Measurements from ENCODE around the gene PPP1R14B.

PPP1R14B gene

DNA sequence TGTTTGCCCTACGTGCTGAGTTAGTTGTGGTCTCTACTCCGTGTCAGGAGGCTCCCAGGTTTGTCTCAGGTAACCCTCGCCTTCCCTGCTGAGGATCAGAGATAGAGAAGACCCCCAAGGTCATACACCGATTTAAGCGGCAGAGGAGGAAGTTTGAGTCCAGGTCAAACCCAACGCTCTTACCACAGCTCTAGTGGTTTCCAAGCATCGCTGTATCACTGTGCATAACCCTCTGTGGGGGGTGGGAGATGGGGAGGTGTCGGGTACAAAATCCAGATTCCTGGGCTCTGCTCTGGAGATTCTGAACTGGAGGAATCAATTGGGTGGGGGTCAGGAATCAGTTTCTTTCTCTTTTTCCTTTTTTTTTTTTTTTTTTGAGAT, 15.8 kb downstream of the PPP1R14B start:
- no peak for DNase-seq (ENCODE audit: low read depth)

DNA sequence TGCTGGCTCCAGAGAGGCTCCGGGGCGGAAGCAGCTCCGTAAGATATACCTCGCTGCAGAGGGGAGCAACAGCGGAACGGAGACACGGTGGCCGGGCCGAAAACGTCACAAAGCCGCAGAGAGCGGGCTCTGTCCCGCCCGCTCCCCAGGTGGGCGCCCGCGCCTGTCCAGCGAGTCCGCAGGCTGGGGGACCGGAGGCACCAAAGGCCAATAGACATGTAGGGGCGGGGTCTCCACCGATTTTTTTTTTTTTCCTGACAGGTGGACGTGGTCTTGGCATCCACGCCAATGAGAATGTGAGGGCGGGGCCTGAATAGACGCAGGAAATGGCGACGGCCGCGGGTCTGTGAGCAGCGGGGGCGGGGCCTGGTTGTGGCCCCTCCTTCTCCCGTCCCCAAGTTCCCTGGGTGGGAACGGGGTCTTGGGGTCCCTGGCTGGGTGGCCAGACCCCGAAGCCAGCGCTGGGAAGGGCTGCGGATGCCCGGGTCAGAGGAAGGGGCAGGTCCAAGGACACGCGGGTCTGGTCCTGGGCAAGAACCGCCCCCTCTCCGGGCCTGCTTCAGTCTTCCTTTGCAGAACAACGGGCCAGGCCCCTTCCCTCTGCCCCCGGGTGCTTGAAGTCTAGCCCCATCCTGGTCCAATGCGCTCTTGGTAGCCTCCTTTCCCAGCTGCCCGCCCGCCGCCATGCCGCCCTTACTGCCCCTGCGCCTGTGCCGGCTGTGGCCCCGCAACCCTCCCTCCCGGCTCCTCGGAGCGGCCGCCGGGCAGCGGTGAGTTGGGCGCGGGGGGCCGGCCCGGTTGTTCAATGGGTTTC, 16.4 kb downstream of the PPP1R14B start, which contains the start of gene DNAJC4:
Gene DNAJC4, plus strand, starts transcription at position 378 of the 814 bp plus-strand sequence. Its CDS starts 307 bp downstream, at position 685.
- peak; percentile 84 for DNase-seq (ENCODE audit: low read depth)

DNA sequence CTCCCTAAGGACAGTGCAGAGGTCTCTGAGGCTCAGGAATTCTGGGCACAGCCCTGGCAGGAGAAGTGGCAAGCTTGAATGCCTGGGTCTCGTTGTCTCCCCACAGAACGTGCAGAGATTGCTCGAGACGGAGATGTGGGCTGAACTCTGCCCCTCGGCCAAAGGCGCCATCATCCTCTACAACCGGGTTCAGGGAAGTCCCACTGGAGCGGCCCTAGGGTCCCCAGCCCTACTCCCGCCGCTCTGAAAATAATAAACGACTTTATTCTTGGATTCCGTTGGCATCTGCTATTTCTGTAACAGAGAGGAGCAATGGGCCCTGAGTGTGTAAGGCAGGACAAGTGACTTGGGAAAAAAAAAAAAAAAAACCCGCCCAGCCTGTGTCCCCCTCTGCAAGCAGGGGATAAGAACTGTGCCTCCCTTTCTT, 17.0 kb downstream of the PPP1R14B start:
- no peak for DNase-seq (ENCODE audit: low read depth)

DNA sequence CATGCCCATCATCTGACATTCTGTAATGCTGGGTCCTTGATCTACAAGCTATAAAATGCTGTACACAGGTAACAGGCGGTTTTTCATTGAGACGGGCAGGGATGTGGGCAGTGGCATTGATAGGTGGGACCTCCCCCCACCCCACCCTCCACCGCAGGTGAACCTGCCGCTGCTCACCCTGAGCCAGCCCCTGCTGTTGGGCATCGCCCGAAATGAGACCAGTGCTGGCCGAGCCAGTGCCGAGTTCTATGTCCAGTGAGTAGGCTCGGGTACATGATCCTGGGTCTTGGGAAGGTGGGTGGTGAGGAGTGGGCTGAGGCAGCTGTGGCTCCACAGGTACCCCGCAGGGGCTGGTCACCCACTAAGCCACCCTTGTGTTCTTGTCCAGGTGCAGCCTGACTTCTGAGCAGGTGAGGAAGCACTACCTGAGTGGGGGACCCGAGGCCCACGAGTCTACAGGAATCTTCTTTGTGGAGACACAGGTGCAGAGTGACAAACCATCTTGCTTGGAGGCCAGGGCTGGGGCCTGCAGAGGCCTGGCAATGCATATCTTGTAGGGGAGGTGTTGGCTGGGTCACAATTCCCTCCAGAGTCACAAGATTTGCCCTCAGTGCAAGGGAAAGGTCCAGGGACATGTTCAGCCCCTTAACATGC, 17.5 kb downstream of the PPP1R14B start:
- DNase-seq (ENCODE audit: low read depth) = no peak

DNA sequence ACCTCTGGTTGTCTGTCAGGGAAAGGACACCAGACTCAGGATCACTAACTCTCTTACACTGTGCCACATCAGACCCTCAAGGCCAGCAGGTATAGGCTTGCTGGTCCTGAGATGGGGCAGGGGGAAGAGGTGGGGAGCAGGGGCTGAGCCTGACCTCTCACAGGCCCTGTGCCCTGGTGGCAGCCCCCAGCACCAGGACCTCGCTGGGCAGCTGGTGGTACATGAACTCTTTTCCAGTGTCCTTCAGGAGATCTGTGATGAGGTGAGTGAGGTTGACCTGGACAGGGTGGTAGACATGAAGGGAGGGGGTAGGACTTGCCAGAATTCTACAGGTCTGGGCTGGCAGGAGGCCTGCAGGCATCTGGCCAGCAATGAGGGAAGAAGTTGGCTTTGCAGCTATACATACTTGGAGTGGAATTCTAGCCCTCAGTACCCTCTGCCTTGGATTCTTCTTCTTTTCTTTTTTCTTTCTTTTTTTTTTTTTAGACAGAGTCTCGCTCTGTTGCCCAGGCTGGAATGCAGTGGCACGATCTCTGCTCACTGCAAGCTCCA, 19.3 kb downstream of the PPP1R14B start:
- DNase-seq (ENCODE audit: low read depth) = no peak

DNA sequence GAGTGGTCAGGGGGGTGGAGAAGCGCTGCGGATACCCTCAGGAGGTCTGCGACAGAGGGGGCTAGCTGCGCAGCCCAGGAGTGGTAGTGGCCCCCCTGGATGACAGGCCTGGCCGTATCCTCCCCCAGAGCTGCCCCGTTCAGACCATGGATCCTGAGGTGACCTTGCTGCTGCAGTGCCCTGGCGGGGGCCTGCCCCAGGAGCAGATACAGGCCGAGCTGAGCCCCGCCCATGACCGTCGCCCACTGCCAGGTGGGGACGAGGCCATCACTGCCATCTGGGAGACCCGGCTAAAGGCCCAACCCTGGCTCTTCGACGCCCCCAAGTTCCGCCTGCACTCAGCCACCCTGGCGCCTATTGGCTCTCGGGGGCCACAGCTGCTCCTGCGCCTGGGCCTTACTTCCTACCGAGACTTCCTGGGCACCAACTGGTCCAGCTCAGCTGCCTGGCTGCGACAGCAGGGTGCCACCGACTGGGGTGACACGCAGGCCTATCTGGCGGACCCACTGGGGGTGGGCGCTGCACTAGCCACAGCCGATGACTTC, 20.2 kb downstream of the PPP1R14B start:
- peak; percentile 29 for DNase-seq (ENCODE audit: low read depth)

DNA sequence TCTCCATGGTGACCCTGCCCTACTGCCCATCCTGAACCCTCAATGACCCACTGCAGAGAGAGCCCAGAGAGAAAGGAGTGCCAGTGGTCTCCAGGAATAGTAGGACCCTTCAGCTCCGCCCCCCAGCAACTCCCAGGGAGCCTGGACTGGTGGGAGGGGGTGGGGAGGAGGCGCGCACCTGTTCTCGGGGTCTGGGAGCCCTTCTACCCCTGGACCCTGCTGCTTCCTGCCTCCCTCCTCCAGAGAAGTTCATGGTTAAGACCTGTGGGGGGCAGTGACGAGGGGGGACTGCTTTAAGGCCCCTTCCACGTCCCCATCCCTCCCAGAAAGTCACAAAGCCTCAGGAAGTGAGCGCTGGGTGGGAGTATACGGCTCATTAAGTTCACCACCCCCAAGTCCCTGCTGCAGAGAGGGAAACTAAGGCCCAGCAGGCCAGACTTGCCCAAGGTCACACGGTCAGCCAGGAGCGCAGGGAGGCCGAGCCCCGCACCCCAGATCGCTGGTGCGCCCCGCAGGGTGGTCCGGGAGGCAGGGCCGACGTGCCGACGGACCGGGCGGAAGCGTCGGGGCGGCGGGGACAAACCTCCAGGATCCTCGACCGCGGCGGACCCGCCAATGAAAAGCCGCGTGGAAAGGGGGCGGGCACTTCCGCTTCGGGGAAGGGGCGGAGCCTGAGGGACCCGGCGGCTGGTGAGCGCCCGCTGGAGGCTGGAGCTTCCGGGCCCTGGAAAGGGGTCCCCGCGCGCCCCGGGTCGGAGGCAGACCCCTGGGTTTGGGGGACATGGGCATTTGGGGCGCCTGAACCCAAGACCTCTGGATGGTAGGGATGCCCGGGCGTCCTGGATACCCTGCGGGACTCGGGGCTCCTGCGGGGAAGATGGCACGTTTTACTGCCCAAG, 20.9 kb downstream of the PPP1R14B start, which contains the start of the genes NUDT22 and TRPT1:
Gene NUDT22, plus strand, starts transcription at position 667 of the 899 bp plus-strand sequence. CDS start 379 bp downstream, outside the sequence.
Gene TRPT1, minus strand, starts transcription at position 579 of the 899 bp plus-strand sequence. Its CDS starts 326 bp downstream, at position 253.
- peak; percentile 88 for DNase-seq (ENCODE audit: low read depth)

DNA sequence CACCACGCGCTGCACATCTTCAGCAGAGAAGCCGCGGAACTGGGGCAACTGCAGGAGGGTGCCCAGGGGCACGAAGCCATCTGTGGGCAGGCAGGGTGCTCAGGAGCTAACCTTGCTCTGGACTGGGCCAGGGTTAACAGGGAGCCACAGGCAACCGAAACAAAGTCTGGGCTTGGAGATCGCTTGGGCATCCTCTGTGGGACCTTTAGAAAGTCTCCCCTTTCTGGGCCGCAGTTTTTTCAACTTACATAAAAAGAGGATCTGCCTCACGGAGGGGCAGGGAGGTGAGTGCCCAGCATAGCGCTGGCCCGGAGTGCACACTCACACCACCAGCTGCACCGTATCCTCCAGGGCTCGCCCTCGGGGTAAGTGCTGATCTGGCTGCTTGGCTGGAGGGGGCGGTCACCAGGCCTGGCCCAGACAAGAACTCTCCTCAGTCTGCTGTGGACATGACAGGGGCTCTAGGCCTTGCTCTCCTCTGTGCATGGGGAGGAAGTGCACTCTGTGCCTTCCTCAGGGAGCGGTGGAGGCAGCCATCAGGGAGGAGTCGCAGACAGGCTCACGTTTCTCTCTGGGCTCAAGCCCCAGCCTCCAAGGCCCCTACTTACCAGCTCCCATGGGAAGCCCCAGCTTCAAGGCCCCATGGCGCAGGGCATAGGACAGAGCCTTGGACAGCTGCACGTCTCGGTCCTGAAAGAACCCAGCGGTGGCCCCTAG, 21.7 kb downstream of the PPP1R14B start:
- no peak for DNase-seq (ENCODE audit: low read depth)

DNA sequence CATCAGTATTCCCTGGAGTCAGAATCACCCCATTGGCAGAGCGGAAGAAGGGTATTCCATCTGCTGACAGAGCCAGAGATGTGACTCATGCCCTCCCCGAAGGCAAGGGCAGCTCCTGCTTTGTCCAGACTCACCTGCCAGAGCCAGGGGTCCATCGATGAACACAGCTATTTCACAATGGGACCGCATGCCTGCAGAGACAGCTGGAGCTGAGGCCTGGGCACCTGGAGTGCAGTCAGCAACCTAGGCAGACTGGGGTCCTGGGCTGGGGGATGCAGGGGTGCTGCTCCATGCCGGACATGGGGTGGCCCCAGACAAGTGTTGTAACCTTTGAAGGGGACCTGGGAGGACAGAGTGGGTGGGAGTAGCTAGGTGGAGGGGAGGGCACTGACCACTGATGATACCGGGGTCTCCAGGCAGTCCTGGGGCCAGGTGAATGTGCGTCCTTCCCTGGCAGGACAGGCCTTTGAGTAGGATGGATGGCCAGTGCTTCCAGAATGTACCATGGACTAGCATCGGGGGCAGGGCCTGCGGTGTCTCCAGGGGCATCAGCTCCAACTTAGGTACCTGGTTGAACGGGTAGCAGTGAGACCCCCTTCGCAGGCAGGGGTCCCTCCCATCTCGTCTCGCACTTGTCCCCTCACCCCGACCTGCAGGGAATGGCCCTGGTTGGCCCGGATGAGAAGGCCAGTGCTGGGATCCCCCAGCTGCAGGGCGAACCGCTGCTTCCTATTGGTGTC, 22.4 kb downstream of the PPP1R14B start:
- DNase-seq (ENCODE audit: low read depth) = no peak

DNA sequence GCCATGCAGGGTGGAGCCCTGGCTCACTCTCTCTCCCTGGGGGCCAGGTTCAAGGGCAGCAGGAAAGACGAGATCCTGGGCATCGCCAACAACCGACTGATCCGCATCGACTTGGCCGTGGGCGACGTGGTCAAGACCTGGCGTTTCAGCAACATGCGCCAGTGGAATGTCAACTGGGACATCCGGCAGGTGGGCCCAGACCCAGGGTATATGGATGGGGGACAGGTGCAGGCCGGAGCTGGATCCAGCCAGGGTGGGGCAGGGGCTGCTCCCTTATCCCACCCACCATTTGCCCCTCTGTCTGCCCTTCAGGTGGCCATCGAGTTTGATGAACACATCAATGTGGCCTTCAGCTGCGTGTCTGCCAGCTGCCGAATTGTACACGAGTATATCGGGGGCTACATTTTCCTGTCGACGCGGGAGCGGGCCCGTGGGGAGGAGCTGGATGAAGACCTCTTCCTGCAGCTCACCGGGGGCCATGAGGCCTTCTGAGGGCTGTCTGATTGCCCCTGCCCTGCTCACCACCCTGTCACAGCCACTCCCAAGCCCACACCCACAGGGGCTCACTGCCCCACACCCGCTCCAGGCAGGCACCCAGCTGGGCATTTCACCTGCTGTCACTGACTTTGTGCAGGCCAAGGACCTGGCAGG, 23.6 kb downstream of the PPP1R14B start:
- no peak for DNase-seq (ENCODE audit: low read depth)

DNA sequence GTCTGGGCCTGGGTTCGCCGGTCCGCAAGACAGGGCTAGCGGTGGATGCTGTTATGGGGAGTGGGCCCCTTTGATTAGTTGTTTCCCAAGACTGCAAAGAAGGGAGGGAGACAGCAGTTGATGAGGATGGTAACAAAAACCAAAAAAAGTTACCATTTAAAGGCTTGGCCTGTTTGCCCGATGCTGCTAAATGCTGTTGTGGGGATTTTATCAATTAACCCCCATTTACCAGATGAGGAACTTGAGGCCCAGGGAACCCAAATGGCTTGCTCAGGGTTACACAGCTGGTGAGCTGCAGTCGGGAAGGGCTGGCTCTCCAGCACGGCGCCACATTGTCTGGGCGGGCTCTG, 24.1 kb downstream of the PPP1R14B start:
- no peak for DNase-seq (ENCODE audit: low read depth)

DNA sequence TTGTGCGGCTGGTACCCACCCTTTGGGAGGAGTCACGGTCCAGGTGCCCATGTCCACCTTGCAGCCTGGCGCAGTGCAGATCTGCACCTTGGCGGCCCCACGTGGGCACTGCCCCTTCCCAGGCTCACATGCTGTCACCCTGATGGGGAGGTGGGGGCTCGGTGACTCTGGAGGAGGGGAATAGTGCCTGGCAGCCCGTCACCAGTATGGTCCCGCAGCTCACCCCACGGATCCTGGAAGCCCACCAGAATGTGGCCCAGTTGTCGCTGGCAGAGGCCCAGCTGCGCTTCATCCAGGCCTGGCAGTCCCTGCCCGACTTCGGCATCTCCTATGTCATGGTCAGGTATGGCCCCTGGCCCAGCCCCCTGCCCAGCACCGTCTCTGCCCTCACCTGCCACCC, 25.9 kb downstream of the PPP1R14B start:
- no peak for DNase-seq (ENCODE audit: low read depth)

DNA sequence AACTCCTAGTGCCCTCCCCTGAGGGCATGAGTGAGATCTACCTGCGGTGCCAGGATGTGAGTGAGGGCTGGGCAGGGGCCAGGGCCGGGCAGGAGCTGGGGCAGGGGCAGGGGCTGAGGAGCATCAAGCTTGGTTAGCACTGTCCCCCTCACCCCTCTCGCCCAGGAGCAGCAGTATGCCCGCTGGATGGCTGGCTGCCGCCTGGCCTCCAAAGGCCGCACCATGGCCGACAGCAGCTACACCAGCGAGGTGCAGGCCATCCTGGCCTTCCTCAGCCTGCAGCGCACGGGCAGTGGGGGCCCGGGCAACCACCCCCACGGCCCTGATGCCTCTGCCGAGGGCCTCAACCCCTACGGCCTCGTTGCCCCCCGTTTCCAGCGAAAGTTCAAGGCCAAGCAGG, 26.5 kb downstream of the PPP1R14B start:
- DNase-seq (ENCODE audit: low read depth) = no peak

DNA sequence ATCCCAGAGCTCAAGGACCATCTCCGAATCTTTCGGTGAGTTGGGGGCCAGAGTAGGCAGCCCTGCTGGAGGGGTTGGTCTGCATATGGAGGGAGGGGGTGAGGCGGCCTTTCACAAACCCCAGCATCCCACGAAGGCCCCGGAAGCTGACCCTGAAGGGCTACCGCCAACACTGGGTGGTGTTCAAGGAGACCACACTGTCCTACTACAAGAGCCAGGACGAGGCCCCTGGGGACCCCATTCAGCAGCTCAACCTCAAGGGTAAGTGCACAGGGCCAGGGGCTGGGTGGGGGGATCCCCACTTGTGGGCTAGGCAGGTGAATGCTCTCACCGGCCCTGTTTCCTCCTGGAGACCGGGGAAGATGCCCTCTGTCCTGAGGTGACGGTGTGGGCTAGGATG, 27.0 kb downstream of the PPP1R14B start:
- DNase-seq (ENCODE audit: low read depth) = no peak

DNA sequence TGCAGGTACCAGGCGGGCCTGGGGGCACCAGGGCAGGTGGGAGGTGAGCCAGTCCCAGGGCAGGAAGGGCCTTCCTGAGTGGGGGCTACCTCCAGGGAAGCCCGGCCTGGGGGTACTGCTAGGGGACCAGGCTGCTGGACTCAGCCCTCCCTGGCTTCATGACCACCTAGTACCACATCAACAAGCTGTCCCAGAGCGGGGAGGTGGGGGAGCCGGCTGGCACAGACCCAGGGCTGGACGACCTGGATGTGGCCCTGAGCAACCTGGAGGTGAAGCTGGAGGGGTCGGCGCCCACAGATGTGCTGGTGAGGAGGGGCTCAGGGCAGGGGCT, 27.4 kb downstream of the PPP1R14B start:
- no peak for DNase-seq (ENCODE audit: low read depth)

DNA sequence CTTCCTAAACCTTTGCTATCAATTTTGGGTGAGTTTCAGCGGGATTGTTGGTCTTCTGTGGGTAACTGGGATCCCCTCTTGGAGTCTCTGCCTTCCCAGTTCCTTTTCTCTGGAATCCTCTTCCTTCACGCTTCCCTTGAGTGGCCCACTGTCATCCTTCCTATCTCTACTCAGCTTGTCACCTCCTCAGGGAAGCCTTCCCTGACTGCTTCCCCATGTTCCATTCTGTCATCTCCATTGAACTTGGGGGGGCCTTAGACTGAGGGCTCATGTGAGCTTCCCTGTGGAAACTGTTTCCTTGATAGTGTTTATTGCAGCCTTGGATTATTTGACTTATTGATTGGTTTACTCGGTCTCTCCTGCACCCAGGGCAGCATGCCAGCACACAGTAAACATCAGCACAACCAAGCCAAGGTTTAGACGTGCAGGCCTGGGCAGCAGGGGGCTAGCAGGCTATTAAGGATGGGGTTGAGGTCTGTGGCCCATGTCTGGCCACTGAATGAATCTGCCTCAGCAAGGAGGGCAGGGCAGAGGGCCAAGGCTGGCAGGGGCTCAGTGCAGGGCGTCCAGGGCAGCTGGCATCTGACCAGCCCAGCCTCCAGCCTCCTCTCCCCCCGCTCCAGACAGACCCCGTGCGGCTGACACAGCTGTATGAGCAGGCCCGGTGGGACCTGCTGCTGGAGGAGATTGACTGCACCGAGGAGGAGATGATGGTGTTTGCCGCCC, 28.0 kb downstream of the PPP1R14B start:
- no peak for DNase-seq (ENCODE audit: low read depth)

DNA sequence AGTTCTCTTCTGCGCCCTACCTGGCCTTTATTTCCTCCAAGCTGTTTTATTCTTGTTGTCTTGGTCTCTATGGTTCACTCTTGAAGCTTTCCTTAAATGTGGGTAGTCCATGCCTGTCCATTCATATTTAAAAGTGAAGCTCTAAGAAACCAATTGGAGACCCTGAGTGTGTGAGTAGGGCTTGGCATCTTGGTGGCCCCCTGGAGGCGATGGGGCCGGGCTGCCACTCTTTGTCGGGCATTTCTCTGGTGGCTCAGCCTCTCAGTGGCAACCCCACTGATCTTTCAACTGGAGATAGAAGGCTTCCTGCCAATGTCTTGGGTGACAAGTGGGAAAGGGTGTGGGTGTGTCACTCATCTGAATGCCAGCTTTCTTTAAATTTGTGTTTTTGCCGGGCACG, 29.9 kb downstream of the PPP1R14B start:
- no peak for DNase-seq (ENCODE audit: low read depth)

DNA sequence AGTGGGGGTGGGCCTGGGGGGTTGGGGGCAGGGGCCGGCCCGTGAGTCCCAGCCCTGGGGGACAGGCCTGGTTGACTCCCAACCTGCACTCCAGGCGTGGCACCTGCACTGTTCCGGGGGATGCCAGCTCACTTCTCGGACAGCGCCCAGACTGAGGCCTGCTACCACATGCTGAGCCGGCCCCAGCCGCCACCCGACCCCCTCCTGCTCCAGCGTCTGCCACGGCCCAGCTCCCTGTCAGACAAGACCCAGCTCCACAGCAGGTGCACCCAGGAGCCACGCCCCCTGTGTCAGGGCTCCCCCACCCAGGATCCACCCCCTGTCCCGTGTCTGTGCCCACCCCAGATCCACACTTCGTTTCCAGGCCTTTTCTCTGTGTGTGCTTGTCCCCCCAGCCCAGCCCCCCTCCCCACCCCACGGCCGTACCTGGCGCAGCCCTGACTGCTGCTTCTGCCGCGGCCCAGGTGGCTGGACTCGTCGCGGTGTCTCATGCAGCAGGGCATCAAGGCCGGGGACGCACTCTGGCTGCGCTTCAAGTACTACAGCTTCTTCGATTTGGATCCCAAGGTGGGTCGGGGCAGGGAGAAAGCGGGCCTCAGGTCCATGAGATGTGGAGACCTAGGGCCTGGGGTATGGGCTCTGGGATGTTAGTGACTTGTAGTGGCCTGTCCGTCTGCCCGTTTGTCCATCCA, 35.4 kb downstream of the PPP1R14B start:
- DNase-seq (ENCODE audit: low read depth) = no peak

Data from activated T-helper 9 cell treated with anti-CD3 and anti-CD28 coated beads, Interleukin-2, amount 50 U/mL, for 16 hours (primary cell).